Endothelial cell of umbilical vein (primary cell): ENCODE measurements around the gene GPX8.

Experiments
- CTCF ChIP-seq, 2 donors: IDR thresholded peaks; 1 replicate in 1 of 2; 2 replicates in 1 of 2; pipeline ENCODE4 v1.5.1; 2011; ENCODE audit warnings: low read length in 2 of 2, mild to moderate bottlenecking in 2 of 2, moderate library complexity in 2 of 2, control low read depth in 1 of 2, inconsistent platforms in 1 of 2, low read depth in 1 of 2; ENCODE audit not compliant: insufficient read depth in 1 of 2; ENCODE audit errors: extremely low read depth in 1 of 2
- EZH2 ChIP-seq: IDR thresholded peaks from 2 replicates; pipeline ENCODE4 v1.6.1; 2012; ENCODE audit warnings: borderline replicate concordance, low read depth, mild to moderate bottlenecking, moderate library complexity, low read length, inconsistent platforms; ENCODE audit not compliant: severe bottlenecking
- FOS ChIP-seq: IDR thresholded peaks from 2 replicates; pipeline ENCODE4 v1.6.1; 2011; ENCODE audit warnings: mild to moderate bottlenecking, low read length, moderate library complexity, borderline replicate concordance; ENCODE audit not compliant: insufficient read depth
- GATA2 ChIP-seq: IDR thresholded peaks from 2 replicates; pipeline ENCODE4 v1.7.0; 2011; ENCODE audit warnings: low read depth, mild to moderate bottlenecking, moderate library complexity, mixed read lengths, low read length; ENCODE audit not compliant: insufficient read length, insufficient read depth
- JUN ChIP-seq: IDR thresholded peaks from 2 replicates; pipeline ENCODE4 v1.6.1; 2011; ENCODE audit warnings: borderline replicate concordance, low read depth; ENCODE audit not compliant: insufficient read length, insufficient read depth
- MYC ChIP-seq: IDR thresholded peaks from one replicate; pipeline ENCODE4 v1.6.1; 2011; ENCODE audit warnings: mild to moderate bottlenecking, low read depth, low read length
- POLR2A ChIP-seq: IDR thresholded peaks from 2 replicates; pipeline ENCODE4 v1.6.1; 2012; ENCODE audit warnings: low read depth, mild to moderate bottlenecking, control low read depth, low read length
- POLR2AphosphoS5 ChIP-seq: IDR thresholded peaks from 2 replicates; pipeline ENCODE4 v1.6.1; 2012; ENCODE audit warnings: low read depth, mild to moderate bottlenecking, control low read depth, low read length, moderate library complexity; ENCODE audit not compliant: insufficient read depth
- TF ChIP-seq, protein P1 (sequence below): IDR thresholded peaks from 2 replicates; pipeline ENCODE4 v1.6.1; 2011; ENCODE audit not compliant: insufficient read depth, insufficient read length

- TF ChIP-seq JUN, result peak; percentile 98
- TF ChIP-seq CTCF (IDR thresholded peaks at IDR 0.05; ENCODE audit: extremely low read depth in 1 of 2, insufficient read depth in 1 of 2, low read depth in 1 of 2, low read length in 2 of 2), result no peak
- no peak for TF ChIP-seq POLR2A
- peak; percentile 81 for TF ChIP-seq POLR2AphosphoS5
- TF ChIP-seq EZH2, result no peak
- TF ChIP-seq GATA2, result peak; percentile 90
- peak; percentile 94 for TF ChIP-seq FOS
- no peak for TF ChIP-seq MYC
- TF ChIP-seq, protein P1, sequence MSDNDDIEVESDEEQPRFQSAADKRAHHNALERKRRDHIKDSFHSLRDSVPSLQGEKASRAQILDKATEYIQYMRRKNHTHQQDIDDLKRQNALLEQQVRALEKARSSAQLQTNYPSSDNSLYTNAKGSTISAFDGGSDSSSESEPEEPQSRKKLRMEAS, result no peak
Observed at GRCh38 chr5:55154873-55155272, 5.1 kb upstream of the GPX8 start.
